HG03378 (cell line): ENCODE data around the gene IL16.
"Not testable (repeated sequence)": the region's sequence is repeated elsewhere in the genome, so short reads cannot be mapped to it uniquely, and the experiment has no call there.

Source experiments
- ATAC-seq: cut with Tn5 transposase; IDR thresholded peaks from one replicate; pipeline ENCODE4 v1.9.1; 2021; ENCODE audit warnings: mild to moderate bottlenecking, moderate library complexity; ENCODE audit not compliant: unreplicated experiment

IL16 gene

GRCh38 chr15:81331600-81331999 is 134.9 kb downstream of the IL16 start:
- ATAC-seq = no peak

- no peak for ATAC-seq
Observed at GRCh38 chr15:81332326-81332725, 135.6 kb downstream of the IL16 start.

- no peak for ATAC-seq
Observed at GRCh38 chr15:81333363-81333762, 136.7 kb downstream of the IL16 start.

GRCh38 chr15:81334768-81335435 is 138.2 kb downstream of the IL16 start:
- no peak for ATAC-seq

- no peak for ATAC-seq
Observed at GRCh38 chr15:81335631-81336030, 139.0 kb downstream of the IL16 start.

- no peak for ATAC-seq
Observed at GRCh38 chr15:81336568-81336967, 139.9 kb downstream of the IL16 start.

GRCh38 chr15:81337241-81337640 is 140.6 kb downstream of the IL16 start:
- ATAC-seq = no peak

GRCh38 chr15:81337713-81338157 is 141.1 kb downstream of the IL16 start:
- no peak for ATAC-seq

GRCh38 chr15:81338170-81339007 is 141.7 kb downstream of the IL16 start:
- ATAC-seq = no peak

GRCh38 chr15:81339321-81339720 is 142.6 kb downstream of the IL16 start:
- no peak for ATAC-seq

GRCh38 chr15:81339851-81340250 is 143.2 kb downstream of the IL16 start:
- ATAC-seq = no peak

GRCh38 chr15:81341351-81341750 is 144.7 kb downstream of the IL16 start:
- no peak for ATAC-seq

GRCh38 chr15:81343371-81343770 is 146.7 kb downstream of the IL16 start:
- ATAC-seq = no peak

- ATAC-seq = no peak
Observed at GRCh38 chr15:81346611-81347010, 149.9 kb downstream of the IL16 start.

- no peak for ATAC-seq
Observed at GRCh38 chr15:81347910-81348309, 151.2 kb downstream of the IL16 start.

- ATAC-seq = not testable (repeated sequence)
Observed at GRCh38 chr15:81348691-81349090, 152.0 kb downstream of the IL16 start.

GRCh38 chr15:81349271-81349670 is 152.6 kb downstream of the IL16 start:
- no peak for ATAC-seq

GRCh38 chr15:81351651-81352050 is 155.0 kb downstream of the IL16 start:
- ATAC-seq = no peak

- no peak for ATAC-seq
Observed at GRCh38 chr15:81356252-81356651, 159.6 kb downstream of the IL16 start.

GRCh38 chr15:81357180-81357686 is 160.6 kb downstream of the IL16 start:
- no peak for ATAC-seq

- no peak for ATAC-seq
Observed at GRCh38 chr15:81358248-81358647, 161.6 kb downstream of the IL16 start.

- ATAC-seq = no peak
Observed at GRCh38 chr15:81360491-81360890, 163.8 kb downstream of the IL16 start.
